SK-N-SH (cell line): ENCODE results near the gene CYP2S1.

ENCODE experiments used
- CTCF ChIP-seq: fragments of 200-600 bp; sonication (generic); IDR thresholded peaks from 2 replicates; pipeline ENCODE4 v1.6.1; 2017; ENCODE audit warnings: antibody characterized with exemption, mild to moderate bottlenecking, moderate library complexity
- JUND ChIP-seq: IDR thresholded peaks from 2 replicates; pipeline ENCODE4 v1.4.0; 2012
- NFIC ChIP-seq: IDR thresholded peaks from 2 replicates; pipeline ENCODE4 v1.4.0; 2012; ENCODE audit warnings: borderline replicate concordance
- PBX3 ChIP-seq: IDR thresholded peaks from 2 replicates; pipeline ENCODE4; 2012
- REST ChIP-seq: IDR thresholded peaks from 2 replicates; pipeline ENCODE4 v1.6.1; 2012; ENCODE audit warnings: mild to moderate bottlenecking, low read depth, low read length, moderate library complexity
- USF2 ChIP-seq: fragments of 150-350 bp; IDR thresholded peaks from 2 replicates; pipeline ENCODE4 v1.6.1; 2017; ENCODE audit warnings: antibody characterized with exemption, low read length, low read depth, borderline replicate concordance

- TF ChIP-seq CTCF = no peak
- no peak for TF ChIP-seq REST
- no peak for TF ChIP-seq NFIC
- TF ChIP-seq JUND = no peak
- TF ChIP-seq PBX3 = no peak
- TF ChIP-seq USF2 = no peak
Observed at GRCh38 chr19:41174297-41174928, 18.6 kb upstream of the CYP2S1 start.
